Neural progenitor cell (in vitro differentiated cells): Measurements from ENCODE around the gene OR2J3. TPM values are rescaled to one million over a fixed set of nuclear protein-coding genes. Genes with fewer than 3 reads are reported as not detected.

Experiments used
- total RNA-seq: library from RNA; depleted of rRNA; stranded (reverse); fragments of >200 nt; gene quantifications from 2 replicates; pipeline ENCODE4 v1.2.3, GENCODE V29; 2015; ENCODE audit warnings: low replicate concordance

Gene OR2J3
- total RNA-seq, 1 donor from 2014 or later: 0.04 TPM

Other genes starting within 250 kb of the OR2J3 start
- 69.0 and 94.5 TPM in 2 replicates for gene TRIM27, start 184.1 kb upstream of the OR2J3 start, total RNA-seq
- gene ZNF311, start 102.7 kb upstream of the OR2J3 start, total RNA-seq: 1.9 and 2.0 TPM in 2 replicates
- not detected in 2 replicates for gene OR2W1, start 62.9 kb upstream of the OR2J3 start, total RNA-seq
- not detected in 2 replicates for gene OR2B3, start 20.7 kb upstream of the OR2J3 start, total RNA-seq
- gene OR2J1, start 8.6 kb upstream of the OR2J3 start, total RNA-seq: not detected in 2 replicates
- 0.09 TPM in 1 of 2 replicates, not detected in the other for gene OR2J2, start 62.8 kb downstream of the OR2J3 start, total RNA-seq
- 0.03 TPM in 1 of 2 replicates, not detected in the other for gene OR14J1, start 193.6 kb downstream of the OR2J3 start, total RNA-seq